Activated CD4-positive, alpha-beta T cell treated with anti-CD3 and anti-CD28 coated beads, Interleukin-2, amount 50 U/mL, for 48 hours (primary cell): Measurements from ENCODE around the gene ITGB5.
"Not testable (repeated sequence)": the region's sequence is repeated elsewhere in the genome, so short reads cannot be mapped to it uniquely, and the experiment has no call there.

Source experiments
- DNase-seq, 2 experiments: peaks; one replicate each; pipeline ENCODE4 v3.0.0-alpha.2; 2020

ITGB5 gene

DNA sequence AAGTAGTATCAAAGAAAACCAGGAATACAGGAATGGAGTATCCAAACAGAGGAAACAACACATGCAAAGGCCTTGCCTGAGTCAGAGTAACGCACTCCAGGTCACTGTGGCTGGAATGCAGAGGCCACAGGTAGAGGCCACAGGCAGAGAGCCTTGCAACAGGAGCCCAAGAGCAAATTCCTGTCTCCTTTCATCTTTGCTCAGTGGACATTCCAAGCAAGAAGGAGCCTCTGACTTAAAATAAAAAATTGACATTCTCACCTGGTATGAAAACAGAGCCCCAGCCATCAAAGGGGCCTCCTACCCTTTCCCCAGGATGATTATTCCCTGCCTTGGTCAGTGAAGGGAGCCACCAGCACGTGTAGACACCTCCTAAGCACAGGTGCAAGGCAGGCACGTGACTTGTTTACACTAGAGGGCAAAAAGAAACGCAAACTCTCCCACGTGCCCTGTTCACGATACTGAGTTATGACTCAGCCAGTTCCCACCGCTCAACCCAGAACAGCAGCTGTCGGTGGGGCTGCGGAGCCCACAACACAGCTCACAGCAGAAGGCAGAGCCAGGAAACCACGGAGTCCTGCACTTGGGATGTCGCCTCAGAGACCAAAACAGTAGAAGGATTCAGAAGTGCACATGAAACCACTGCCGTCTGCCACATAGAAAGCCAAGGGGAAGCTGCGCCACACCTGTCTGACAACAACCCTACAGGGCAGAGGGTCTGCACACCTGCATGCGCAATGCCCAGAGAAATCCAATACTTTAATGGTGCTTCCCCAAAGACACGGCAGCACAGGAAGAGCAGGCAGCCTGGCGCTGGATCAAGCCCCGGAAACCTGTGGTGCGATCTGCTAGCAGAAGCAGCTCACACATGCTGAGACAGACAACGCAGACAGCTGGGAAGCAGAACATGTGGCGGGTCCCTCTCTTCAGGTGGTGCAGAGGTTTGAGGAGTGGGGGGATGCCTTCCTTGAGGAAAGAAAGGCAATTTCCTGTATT, 52.1 kb downstream of the ITGB5 start:
- DNase-seq = peak; percentile 17 to 32

DNA sequence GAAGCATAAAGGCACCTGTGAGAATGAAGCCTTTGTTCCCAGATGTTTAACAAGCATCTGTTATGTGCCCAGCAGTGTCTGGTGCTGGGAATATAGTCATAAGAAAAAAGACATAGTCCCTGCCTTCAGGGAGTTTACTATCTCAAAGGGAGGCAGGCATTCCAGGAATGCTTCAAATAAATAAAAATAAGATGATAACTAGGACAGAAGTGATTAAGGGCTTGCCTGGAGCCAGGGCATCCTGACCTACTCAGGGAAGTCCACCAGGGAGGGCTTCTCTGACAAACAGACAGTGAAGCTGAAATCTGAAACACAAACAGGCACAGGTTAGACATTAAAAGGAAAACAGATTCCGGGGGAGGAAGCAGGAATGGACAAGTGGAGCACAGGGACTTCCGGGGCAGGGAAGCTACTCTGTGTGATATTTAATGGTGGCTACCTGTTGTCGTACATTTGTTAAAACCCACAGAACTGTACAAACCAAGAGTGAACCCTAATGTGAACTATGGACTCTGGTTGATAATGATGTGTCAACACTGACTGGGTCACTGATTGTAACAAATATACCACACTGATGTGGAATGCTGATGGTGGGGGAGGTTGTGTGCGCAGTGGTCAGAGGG, 53.3 kb downstream of the ITGB5 start:
- no peak for DNase-seq

DNA sequence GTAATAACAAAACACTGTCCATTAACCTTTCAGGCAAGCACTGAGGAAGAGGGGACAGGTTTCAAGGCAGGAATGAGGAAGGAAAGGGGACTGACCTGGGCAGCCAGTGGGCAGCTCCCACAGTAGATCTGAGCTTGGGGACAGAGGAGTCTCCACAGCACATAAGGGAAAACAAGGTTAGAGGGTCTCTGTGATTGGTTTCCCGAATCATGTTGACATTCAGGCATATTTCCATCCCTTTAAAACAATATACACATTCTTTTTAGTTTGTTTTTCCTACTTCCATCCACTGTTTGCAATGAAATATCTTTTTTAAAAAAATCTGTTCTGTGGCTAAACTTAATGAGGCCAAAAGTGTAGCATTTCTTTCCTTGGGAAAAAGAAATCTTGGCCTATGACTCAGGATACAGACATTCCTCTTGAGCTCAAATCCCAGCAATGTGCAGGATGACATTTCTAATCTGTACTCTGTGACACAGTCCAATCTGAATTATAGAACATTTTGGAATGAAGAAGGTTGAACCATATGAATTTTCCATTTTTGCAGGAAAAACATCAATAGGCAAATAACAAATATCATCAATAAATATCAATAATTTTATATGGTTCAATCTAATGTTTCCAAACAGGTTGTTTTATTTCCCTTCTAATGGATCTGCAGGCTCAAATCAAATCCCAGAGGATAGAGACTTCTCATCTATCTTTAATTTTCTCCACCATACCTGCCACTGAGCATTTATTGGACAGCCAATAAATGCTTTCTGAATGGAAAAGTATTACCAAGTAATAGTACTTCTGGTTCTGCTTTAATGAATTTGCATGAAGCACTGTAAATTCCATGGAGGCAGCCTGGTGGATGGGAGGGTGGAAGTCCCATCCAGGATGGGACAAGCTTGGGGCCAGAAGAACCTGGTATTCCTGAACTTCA, 54.1 kb downstream of the ITGB5 start:
- DNase-seq = no peak

- DNase-seq = no peak
These were observed 55.5 kb downstream of the ITGB5 start for GRCh38 chr3:124831628-124832199.

DNA sequence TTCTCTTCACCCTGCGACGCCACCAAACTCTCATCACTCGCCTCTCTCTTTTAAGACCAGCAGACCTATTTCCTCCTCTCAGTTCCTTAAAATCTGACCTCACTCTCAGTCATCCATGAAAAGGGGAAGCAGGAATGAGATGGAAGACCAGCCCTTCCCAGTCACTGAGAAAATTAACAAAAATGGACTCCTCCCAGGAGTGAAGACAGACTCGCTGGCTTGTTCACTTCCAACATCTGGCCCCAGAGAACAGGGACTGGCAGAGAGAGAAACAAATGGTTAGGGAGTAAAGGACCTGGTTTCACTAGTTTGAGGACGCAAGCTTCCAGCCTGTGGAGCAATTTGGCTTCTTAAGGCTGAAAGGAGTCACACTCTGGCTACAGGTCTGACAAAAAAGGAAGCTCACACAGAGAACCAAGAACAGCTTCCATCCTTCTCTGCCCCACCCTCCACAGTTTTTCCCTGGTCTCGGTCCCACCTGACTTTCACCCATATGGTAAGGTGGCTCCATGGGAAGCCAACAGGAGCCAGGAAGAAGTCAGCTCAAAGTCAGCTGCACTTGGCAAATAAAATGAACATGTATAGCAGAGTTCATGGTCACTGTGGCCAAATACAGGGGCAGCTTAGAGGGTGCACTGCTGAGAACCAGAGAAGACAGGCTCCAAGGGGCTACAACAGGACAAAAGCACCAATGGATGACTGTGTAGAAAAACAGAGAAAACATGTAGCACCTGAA, 57.2 kb downstream of the ITGB5 start:
- no peak for DNase-seq

- DNase-seq = no peak
These were observed 57.9 kb downstream of the ITGB5 start for GRCh38 chr3:124829178-124829818.

DNA sequence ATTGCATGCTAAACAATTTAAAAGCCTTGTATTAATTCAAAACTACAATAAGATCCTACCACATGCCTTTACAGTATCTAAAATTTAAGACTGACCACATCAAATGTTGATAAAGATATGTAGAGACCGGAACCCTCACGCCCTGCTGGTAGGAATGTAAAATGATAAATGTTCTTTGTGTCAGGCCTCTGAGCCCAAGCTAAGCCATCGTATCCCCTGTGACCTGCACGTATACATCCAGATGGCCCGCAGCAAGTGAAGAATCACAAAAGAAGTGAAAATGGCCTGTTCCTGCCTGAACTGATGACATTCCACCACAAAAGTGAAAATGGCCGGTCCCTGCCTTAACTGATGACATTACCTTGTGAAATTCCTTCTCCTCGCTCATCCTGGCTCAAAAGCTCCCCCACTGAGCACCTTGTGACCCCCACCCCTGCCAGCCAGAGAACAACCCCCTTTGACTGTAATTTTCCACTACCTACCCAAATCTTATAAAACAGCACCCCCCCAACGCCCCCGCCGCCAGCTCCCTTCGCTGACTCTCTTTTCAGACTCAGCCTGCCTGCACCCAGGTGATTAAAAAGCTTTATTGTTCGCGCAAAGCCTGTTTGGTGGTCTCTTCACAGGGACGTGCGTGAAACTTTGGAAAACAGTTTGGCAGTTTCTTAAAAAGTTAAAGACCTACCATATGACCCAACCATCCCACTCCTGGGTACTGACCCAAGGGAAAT, 59.5 kb downstream of the ITGB5 start:
- not testable (repeated sequence) for DNase-seq

GRCh38 chr3:124826703-124827102, 60.5 kb downstream of the ITGB5 start:
- DNase-seq = no peak

- no peak for DNase-seq
These were observed 62.8 kb downstream of the ITGB5 start for GRCh38 chr3:124824286-124824915.

GRCh38 chr3:124823648-124824047, 63.5 kb downstream of the ITGB5 start:
- DNase-seq = no peak

- no peak for DNase-seq
These were observed 64.0 kb downstream of the ITGB5 start for GRCh38 chr3:124823206-124823605.

DNA sequence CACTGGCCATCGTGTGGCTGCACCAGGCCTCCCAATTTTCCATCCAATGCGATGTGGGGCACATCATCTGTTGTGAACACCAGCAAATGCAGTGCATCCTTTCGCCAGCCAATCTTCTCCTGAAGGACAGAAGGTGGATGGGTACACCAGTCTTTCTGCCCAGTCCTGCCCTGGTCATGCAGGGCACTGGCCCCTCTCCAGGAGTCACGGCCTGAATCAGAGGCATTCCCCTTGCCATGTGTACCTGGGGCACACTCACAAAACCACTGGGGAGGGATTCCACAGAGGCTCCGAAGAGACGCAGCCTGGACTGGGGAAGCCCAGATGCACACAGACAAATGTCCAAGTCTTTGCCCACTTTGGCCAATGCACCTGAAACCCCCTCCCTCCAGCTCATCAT, 65.8 kb downstream of the ITGB5 start:
- no peak for DNase-seq

- DNase-seq = no peak
These were observed 68.6 kb downstream of the ITGB5 start for GRCh38 chr3:124818398-124819091.

- DNase-seq = no peak
These were observed 70.1 kb downstream of the ITGB5 start for GRCh38 chr3:124817079-124817478.

GRCh38 chr3:124816206-124816605, 71.0 kb downstream of the ITGB5 start:
- DNase-seq = no peak

- DNase-seq = no peak
These were observed 71.4 kb downstream of the ITGB5 start for GRCh38 chr3:124815781-124816180.

DNA sequence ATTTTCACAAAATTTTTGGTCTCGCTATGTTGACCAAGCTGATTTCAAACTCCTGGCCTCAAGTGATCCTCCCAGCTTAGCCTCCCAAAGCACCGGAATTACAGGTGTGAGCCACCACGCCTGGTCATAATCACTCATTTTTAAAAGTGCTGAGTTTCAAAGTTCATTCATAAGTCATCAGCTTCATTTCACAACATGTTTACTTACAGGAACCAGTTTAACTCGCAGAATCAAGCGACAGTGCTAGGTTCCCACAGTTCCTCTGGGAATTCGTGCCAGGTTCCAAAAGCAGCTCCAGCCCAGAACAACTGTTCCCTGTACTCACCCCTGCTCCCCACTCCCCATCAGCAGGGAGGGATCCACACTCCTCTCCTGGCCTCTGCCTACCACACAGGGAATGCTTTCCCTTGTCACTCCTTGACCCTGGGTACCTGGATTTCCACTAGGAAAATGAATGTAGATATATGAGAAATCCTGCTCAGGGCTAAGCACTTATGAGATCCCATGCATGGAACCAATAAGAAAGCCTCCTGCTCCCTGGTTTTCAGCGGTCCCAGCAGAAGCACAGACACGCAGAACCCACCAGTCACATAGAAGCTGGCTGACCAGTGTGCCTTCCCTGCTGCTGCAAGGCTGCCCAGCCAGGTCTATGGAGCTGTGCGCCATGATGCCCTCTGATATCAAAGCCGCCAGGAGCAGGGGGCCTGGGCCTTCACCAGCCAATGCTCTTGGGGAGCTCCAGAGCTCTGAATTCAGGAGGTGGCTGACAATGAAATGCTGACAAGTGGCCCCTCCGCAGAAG, 72.3 kb downstream of the ITGB5 start:
- DNase-seq = no peak

DNA sequence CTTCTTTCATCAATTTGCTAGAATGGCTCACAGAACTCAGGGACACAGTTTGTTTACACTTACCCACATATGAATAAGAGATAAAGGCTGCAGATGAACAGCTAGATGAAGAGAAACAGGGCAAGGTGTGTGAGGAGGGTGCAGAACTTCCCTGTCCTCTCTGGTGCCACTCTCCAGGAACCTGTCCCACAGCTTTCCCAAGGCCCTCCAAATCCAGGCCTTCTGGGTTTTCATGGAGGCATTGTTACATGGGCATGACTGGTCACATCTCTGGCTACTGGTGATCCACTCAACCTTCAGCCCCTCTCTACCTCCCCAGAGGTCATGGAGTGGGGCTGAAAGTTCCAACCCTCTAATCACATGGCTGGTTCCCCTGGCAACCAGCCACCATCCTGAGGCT, 73.6 kb downstream of the ITGB5 start:
- no peak for DNase-seq
